ENCODE data around the gene PSMD14. TPM values are rescaled to one million over a fixed set of nuclear protein-coding genes. Genes with fewer than 3 reads are reported as not detected.

Gene PSMD14
- total RNA-seq, 2 donors from 2014 or later, result 25.2 to 59.5 TPM

GRCh38 chr2:161343235-161343634 is 35.0 kb downstream of the PSMD14 start:
- ATAC-seq (ENCODE audit: insufficient number of reproducible peaks, low FRiP score, low read depth) (no peak), DNase-seq (ENCODE audit: low spot score) (no peak)
- Histone ChIP-seq H3K4me1 (ENCODE audit: control insufficient read depth in 1 of 2, low read depth in 2 of 2) (no peaks in the 10 kb centered on the region), H3K27ac (no peak overlapping the region), H3K27me3 (replicated peaks; ENCODE audit: insufficient read depth) (no peaks in the 10 kb centered on the region), H3K9me3 (no peaks in the 10 kb centered on the region), H3K4me3 (no peak overlapping the region), H3K36me3 (no peaks in the 10 kb centered on the region)
- TF ChIP-seq CTCF (IDR thresholded peaks at IDR 0.05), result no peak

GRCh38 chr2:161344692-161345091 is 36.5 kb downstream of the PSMD14 start:
- TF ChIP-seq CTCF (IDR thresholded peaks at IDR 0.05), result no peak
- Histone ChIP-seq H3K27me3 (replicated peaks; ENCODE audit: insufficient read depth) (no peaks in the 10 kb centered on the region), H3K27ac (no peak overlapping the region), H3K4me1 (ENCODE audit: control insufficient read depth in 1 of 2, low read depth in 2 of 2) (peaks cover 0 to 9% of the 10 kb centered on the region in 2 donors), H3K4me3 (no peak overlapping the region), H3K36me3 (no peaks in the 10 kb centered on the region), H3K9me3 (no peaks in the 10 kb centered on the region)
- DNase-seq (ENCODE audit: low spot score) (no peak), ATAC-seq (ENCODE audit: insufficient number of reproducible peaks, low FRiP score, low read depth) (no peak)

GRCh38 chr2:161351678-161352077 is 43.5 kb downstream of the PSMD14 start:
- H3K27ac ChIP-seq, result no peak overlapping the region
- no peaks in the 10 kb centered on the region for H3K9me3 ChIP-seq
- H3K36me3 ChIP-seq, result no peaks in the 10 kb centered on the region
- H3K27me3 ChIP-seq (replicated peaks; ENCODE audit: insufficient read depth), result no peaks in the 10 kb centered on the region
- no peak for ATAC-seq (ENCODE audit: insufficient number of reproducible peaks, low FRiP score, low read depth)
- no peak overlapping the region for H3K4me3 ChIP-seq
- peaks cover 0 to 26% of the 10 kb centered on the region in 2 donors for H3K4me1 ChIP-seq (ENCODE audit: control insufficient read depth in 1 of 2, low read depth in 2 of 2)
- DNase-seq (ENCODE audit: low spot score), result no peak
- no peak for TF ChIP-seq CTCF (IDR thresholded peaks at IDR 0.05)

- no peak for TF ChIP-seq CTCF (IDR thresholded peaks at IDR 0.05)
- H3K36me3 ChIP-seq, result no peaks in the 10 kb centered on the region
- H3K27ac ChIP-seq, result no peak overlapping the region
- H3K4me1 ChIP-seq (ENCODE audit: control insufficient read depth in 1 of 2, low read depth in 2 of 2), result peaks cover 0 to 36% of the 10 kb centered on the region in 2 donors
- no peak overlapping the region for H3K4me3 ChIP-seq
- ATAC-seq (ENCODE audit: insufficient number of reproducible peaks, low FRiP score, low read depth) (no peak), DNase-seq (ENCODE audit: low spot score) (no peak)
- H3K9me3 ChIP-seq, result no peaks in the 10 kb centered on the region
- no peaks in the 10 kb centered on the region for H3K27me3 ChIP-seq (replicated peaks; ENCODE audit: insufficient read depth)
These were observed 44.5 kb downstream of the PSMD14 start for GRCh38 chr2:161352719-161353118.

- H3K4me1 ChIP-seq (ENCODE audit: control insufficient read depth in 1 of 2, low read depth in 2 of 2), result peaks cover 0 to 41% of the 10 kb centered on the region in 2 donors
- DNase-seq (ENCODE audit: low spot score) (no peak), ATAC-seq (ENCODE audit: insufficient number of reproducible peaks, low FRiP score, low read depth) (no peak)
- H3K27ac ChIP-seq, result no peak overlapping the region
- no peaks in the 10 kb centered on the region for H3K36me3 ChIP-seq
- no peaks in the 10 kb centered on the region for H3K27me3 ChIP-seq (replicated peaks; ENCODE audit: insufficient read depth)
- TF ChIP-seq CTCF (IDR thresholded peaks at IDR 0.05), result no peak
- H3K4me3 ChIP-seq, result no peak overlapping the region
- no peaks in the 10 kb centered on the region for H3K9me3 ChIP-seq
These were observed 45.3 kb downstream of the PSMD14 start for GRCh38 chr2:161353543-161353942.

Data from thoracic aorta (tissue), 2 donors.